Nephron (organoid): Measurements from ENCODE around the gene NES.
A peak's percentile ranks its signal among the peaks of the same experiment; 100 is the strongest.

Experiments
- H3K27ac Mint-ChIP-seq, 3 experiments: 2 replicates each; pipeline ENCODE4 v1.8.0; 2020; ENCODE audit warnings: mixed read lengths in 3 of 3, mild to moderate bottlenecking in 2 of 3, moderate library complexity in 1 of 3
- H3K27me3 Mint-ChIP-seq: 2 replicates; pipeline ENCODE4 v1.8.0; 2021; ENCODE audit warnings: low read depth, mild to moderate bottlenecking, moderate library complexity, mixed read lengths
- H3K36me3 Mint-ChIP-seq: 2 replicates; pipeline ENCODE4 v1.8.0; 2020; ENCODE audit warnings: low read depth, mixed read lengths
- H3K4me1 Mint-ChIP-seq: 2 replicates; pipeline ENCODE4 v1.8.0; 2020; ENCODE audit warnings: mixed read lengths
- H3K4me3 Mint-ChIP-seq, 3 experiments: 2 replicates each; pipeline ENCODE4 v1.8.0; 2020; ENCODE audit warnings: mild to moderate bottlenecking in 3 of 3, mixed read lengths in 3 of 3, moderate library complexity in 2 of 3
- H3K9me3 Mint-ChIP-seq: 2 replicates; pipeline ENCODE4 v1.8.0; 2020; ENCODE audit warnings: mixed read lengths
- TF ChIP-seq, protein P1 (sequence below), 3 experiments: fragments of 200-600 bp; sonication (generic); IDR thresholded peaks; one replicate each; pipeline ENCODE4 v1.5.0; 2021; ENCODE audit warnings: antibody characterized with exemption in 3 of 3; ENCODE audit not compliant: unreplicated experiment in 3 of 3

Gene NES

GRCh38 chr1:156664767-156665411 is 12.3 kb downstream of the NES start:
- H3K27me3 Mint-ChIP-seq: peaks cover 5% of the 10 kb centered on the region
- H3K36me3 Mint-ChIP-seq: no peaks in the 10 kb centered on the region
- H3K4me1 Mint-ChIP-seq: peaks cover 93% of the 10 kb centered on the region
- TF ChIP-seq, protein P1, sequence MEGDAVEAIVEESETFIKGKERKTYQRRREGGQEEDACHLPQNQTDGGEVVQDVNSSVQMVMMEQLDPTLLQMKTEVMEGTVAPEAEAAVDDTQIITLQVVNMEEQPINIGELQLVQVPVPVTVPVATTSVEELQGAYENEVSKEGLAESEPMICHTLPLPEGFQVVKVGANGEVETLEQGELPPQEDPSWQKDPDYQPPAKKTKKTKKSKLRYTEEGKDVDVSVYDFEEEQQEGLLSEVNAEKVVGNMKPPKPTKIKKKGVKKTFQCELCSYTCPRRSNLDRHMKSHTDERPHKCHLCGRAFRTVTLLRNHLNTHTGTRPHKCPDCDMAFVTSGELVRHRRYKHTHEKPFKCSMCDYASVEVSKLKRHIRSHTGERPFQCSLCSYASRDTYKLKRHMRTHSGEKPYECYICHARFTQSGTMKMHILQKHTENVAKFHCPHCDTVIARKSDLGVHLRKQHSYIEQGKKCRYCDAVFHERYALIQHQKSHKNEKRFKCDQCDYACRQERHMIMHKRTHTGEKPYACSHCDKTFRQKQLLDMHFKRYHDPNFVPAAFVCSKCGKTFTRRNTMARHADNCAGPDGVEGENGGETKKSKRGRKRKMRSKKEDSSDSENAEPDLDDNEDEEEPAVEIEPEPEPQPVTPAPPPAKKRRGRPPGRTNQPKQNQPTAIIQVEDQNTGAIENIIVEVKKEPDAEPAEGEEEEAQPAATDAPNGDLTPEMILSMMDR (IDR thresholded peaks at IDR 0.05; ENCODE audit: unreplicated experiment in 3 of 3): no peak
- H3K27ac Mint-ChIP-seq: peak overlapping the region; percentile 93 to 99 (median 94)
- H3K4me3 Mint-ChIP-seq: peak overlapping the region; percentile 58 to 79 (median 72)
- no peaks in the 10 kb centered on the region for H3K9me3 Mint-ChIP-seq

- H3K27ac Mint-ChIP-seq: peak overlapping the region; percentile 93 to 99 (median 94)
- no peaks in the 10 kb centered on the region for H3K36me3 Mint-ChIP-seq
- no peaks in the 10 kb centered on the region for H3K9me3 Mint-ChIP-seq
- TF ChIP-seq, protein P1 (IDR thresholded peaks at IDR 0.05; ENCODE audit: unreplicated experiment in 3 of 3): no peak
- H3K4me3 Mint-ChIP-seq: peak overlapping the region; percentile 58 to 79 (median 72)
- H3K4me1 Mint-ChIP-seq: peaks cover 95% of the 10 kb centered on the region
- peaks cover 5% of the 10 kb centered on the region for H3K27me3 Mint-ChIP-seq
Observed at GRCh38 chr1:156664046-156664766, 13.0 kb downstream of the NES start.

DNA sequence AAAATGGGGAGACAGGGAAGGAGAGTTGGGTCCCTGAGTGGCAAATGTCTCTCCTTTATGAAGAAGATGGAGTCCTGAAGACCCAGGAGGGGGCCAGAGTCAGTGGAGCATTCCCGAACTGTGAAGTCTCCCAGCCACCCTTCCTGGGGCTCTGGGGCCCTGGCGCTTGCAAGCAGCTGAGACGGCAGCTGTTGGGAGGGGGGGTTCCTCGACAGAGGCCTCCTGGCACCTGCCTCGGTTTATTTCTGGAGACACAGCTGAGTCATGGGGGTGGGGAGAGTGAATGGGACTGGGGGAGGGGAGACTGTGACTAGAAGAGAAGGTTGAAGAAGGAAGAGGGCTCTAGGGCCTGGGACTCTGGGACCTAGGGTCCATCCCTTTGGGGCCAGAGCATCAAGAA is 14.0 kb downstream of the NES start:
- Mint-ChIP-seq H3K27me3 (peaks cover 12% of the 10 kb centered on the region), H3K9me3 (no peaks in the 10 kb centered on the region), H3K36me3 (no peaks in the 10 kb centered on the region), H3K4me1 (peaks cover 86% of the 10 kb centered on the region), H3K4me3 (peak overlapping the region; percentile 49 to 79 (median 73)), H3K27ac (peak overlapping the region; percentile 93 to 99 (median 94))
- TF ChIP-seq, protein P1 (IDR thresholded peaks at IDR 0.05; ENCODE audit: unreplicated experiment in 3 of 3): no peak

GRCh38 chr1:156662800-156663055 is 14.5 kb downstream of the NES start:
- Mint-ChIP-seq H3K27ac (peak overlapping the region; percentile 93 to 99 (median 94)), H3K27me3 (peaks cover 17% of the 10 kb centered on the region), H3K4me1 (peaks cover 82% of the 10 kb centered on the region), H3K4me3 (peak overlapping the region in 2 of 3 experiments; percentile 77 to 79), H3K36me3 (no peaks in the 10 kb centered on the region), H3K9me3 (no peaks in the 10 kb centered on the region)
- TF ChIP-seq, protein P1 (IDR thresholded peaks at IDR 0.05; ENCODE audit: unreplicated experiment in 3 of 3): no peak

- H3K9me3 Mint-ChIP-seq: no peaks in the 10 kb centered on the region
- peaks cover 22% of the 10 kb centered on the region for H3K27me3 Mint-ChIP-seq
- H3K4me1 Mint-ChIP-seq: peaks cover 81% of the 10 kb centered on the region
- TF ChIP-seq, protein P1 (IDR thresholded peaks at IDR 0.05; ENCODE audit: unreplicated experiment in 3 of 3): no peak
- peak overlapping the region; percentile 93 to 99 (median 94) for H3K27ac Mint-ChIP-seq
- peak overlapping the region in 2 of 3 experiments; percentile 77 to 92 for H3K4me3 Mint-ChIP-seq
- no peaks in the 10 kb centered on the region for H3K36me3 Mint-ChIP-seq
Observed at GRCh38 chr1:156662005-156662799, 15.0 kb downstream of the NES start.
